Measurements from ENCODE around the gene FAM161B. TPM values are rescaled to one million over a fixed set of nuclear protein-coding genes. Genes with fewer than 3 reads are reported as not detected.
"Not testable (repeated sequence)": the region's sequence is repeated elsewhere in the genome, so short reads cannot be mapped to it uniquely, and the experiment has no call there.

FAM161B gene, protein sequence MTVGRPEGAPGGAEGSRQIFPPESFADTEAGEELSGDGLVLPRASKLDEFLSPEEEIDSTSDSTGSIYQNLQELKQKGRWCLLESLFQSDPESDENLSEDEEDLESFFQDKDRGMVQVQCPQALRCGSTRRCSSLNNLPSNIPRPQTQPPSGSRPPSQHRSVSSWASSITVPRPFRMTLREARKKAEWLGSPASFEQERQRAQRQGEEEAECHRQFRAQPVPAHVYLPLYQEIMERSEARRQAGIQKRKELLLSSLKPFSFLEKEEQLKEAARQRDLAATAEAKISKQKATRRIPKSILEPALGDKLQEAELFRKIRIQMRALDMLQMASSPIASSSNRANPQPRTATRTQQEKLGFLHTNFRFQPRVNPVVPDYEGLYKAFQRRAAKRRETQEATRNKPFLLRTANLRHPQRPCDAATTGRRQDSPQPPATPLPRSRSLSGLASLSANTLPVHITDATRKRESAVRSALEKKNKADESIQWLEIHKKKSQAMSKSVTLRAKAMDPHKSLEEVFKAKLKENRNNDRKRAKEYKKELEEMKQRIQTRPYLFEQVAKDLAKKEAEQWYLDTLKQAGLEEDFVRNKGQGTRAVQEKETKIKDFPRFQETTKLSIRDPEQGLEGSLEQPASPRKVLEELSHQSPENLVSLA
- 4.7 TPM for total RNA-seq
- long read RNA-seq, full-length matches to known transcripts, result 4 of 6 reads
- long read RNA-seq, partial matches to known transcripts, result 2 of 6 reads
- long read RNA-seq, other reads (novel, unspliced or antisense), result 0 of 6 reads

DNA sequence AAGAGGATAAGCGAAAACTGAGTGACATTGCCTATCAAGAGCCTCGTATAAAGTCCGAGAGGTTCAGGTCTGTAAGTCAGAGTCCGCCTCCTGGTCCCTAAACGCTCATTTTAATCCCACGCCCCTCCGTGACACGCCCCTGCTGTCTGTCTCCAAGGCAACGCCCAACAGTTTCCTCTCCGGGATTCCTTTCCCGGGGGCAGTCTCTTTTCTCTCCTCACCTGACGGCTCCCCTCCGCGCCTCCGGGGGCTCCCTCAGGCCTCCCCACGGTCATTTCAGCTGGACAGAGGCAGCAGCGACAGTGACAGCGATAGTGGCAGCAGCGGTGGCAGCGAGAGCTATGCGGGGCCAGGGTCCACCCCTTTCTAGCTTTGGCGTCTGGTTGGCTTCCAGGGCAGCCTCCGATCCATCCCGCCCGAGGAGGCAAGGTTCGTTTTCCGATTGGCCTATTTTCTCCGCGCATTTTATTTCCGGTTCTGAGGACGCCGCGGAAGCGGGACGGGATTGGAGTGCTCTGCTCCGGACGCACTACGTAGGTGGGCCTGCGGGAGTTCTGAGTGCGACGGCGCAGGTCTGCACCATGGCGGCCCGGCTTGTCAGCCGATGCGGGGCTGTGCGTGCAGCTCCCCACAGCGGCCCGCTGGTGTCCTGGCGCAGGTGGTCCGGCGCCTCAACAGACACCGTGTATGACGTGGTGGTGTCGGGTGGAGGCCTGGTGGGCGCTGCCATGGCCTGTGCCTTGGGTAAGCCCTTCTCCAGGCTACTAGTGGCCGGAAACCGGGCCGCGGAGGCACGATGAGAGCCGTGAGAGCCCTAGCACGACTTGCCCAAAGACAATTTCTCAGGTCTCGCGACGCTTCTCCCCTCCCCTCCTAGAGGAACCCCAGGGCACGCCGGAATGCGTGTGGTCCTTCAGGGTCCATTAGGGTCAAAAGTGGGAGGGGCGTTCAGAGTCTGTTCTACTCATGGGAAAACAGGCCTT is at the start of gene FAM161B, which contains the start of gene COQ6:
FAM161B (minus strand) TSS at position 343 of the 983 bp plus-strand sequence; CDS start at position 275, 68 bp downstream.
COQ6 (plus strand) TSS at position 551 of the 983 bp plus-strand sequence; CDS start at position 582, 31 bp downstream.
- intact Hi-C loops (cut with DNase I), result loop anchor here (1.0 to 10.0 kb wide), 2 partner anchors 69 to 225 kb away; partner anchors contain the start of genes BBOF1 and ENTPD5
- DNase-seq (ENCODE audit: low spot score), result peak; percentile 95

DNA sequence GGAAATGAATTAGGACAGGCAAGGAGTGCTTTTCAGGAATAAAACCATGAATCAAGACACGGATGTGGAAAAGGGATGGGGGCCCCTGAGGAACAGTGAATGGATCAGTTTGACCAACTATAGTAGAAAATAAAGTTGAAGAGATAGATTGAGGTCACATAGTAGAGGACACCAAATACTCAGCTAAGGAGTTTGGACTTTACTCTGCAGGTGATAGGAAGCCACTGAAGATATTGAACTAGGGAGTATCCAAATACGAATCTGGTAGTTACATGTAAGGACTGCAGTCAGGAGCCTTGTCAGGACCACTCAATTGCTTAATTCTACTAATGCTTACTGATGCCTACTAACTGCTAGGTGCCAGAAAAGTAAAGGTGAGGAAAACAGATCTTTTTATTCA is 48.8 kb upstream of the FAM161B start:
- intact Hi-C loops (cut with DNase I), result no loop called here
- no peak for DNase-seq (ENCODE audit: low spot score)

DNA sequence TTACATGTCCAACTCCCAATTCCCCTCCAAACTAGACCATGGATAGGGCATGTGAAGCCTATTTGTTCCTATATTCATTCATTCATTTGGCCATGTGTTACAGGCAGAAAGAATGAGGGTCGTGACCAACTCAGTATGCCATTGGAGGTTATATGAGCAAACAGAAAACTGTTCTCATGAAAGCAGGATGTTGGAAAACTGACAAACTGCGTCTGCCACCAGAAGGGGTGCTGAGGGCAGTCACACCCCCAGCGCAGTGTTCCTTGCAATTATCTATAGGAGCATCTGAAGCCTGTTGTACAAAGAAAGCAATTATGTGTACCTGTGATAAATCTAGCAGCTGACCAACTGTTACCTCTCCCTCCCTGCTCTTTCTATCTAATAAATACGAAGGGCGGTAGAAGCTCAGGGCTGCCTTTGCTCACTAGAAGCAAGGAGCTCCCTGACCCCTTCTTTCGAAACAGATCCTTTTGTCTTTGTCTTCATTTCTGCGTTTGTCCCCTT is 48.1 kb upstream of the FAM161B start:
- intact Hi-C loops (cut with DNase I), result no loop called here
- no peak for DNase-seq (ENCODE audit: low spot score)

DNA sequence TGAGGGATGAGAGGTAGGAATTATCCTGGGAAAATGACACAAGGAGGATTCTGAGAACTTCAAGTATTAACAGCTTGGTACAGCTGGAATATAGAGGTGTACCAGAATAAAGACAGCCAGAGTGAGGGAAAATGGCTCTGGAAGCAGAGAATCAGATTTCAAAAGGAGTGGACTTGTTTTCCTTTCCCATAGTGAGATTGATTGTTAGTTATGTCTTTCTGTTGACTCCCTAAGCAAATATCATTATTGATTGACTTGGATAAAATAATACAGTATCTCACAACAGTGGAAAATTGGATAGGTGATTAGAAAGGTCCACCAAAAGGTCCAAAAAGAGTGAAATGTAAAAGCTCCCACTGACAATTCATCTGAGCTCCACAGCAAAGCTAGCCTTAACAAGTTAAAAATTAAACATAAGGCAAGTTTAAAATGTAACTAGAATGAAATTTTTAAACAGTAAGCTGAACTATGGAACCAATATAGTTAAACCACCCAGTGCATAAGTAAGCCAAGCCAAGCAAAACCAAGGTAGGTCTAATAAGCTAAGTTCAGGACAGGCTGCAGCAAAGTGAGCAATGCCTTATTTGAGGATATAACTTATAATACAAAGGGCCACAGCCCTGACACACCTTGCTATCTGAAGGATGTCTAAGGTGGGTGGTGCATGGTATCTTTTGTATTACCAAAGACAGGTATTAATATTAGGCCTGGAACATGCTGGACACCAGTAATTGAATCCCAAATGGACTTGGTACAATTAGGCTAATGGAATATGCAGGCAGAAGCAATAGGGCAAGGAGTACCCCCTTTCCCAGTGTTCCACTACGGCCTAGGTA is 47.4 kb upstream of the FAM161B start:
- DNase-seq (ENCODE audit: low spot score), result no peak

DNA sequence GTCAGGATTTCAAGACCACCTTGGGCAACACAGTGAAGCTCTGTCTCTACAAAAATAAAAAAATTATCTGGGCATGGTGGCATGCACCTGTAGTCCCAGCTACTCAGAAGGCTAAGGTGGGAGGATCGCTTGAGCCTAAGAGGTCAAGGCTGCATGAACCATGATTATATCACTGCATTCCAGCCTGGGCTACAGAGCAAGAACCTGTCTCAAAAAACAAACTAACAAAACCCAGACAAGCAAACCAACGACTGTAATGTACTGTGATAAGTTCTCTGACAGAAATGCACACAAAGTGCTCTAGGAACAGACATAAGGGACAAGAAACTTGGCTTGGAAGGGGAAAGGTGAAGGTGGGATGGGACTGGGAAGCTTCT is 46.8 kb upstream of the FAM161B start:
- intact Hi-C loops (cut with DNase I), result no loop called here
- DNase-seq (ENCODE audit: low spot score), result no peak

More for the DNA sequence above, 47.4 kb upstream of the FAM161B start:
- intact Hi-C loops (cut with DNase I), result no loop called here

DNA sequence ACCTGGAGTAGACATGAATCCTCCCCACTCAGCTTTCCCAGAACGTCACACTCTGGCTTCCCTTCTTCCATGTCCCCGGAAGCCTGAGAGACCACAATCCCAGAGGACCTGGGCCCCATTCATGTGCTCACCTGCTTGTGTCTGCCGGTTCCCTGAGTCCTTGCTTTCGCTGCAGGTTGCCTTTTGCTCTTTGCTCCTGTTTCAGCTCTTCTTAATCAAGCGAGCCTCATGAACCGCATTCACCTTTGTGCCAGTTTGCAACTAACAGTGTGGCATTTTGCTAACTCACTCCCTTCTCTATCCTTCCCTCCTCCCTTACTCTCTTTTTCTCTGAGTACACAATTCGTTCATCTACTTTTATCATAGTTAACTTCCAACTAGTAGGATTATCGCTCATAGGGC is 46.1 kb upstream of the FAM161B start:
- DNase-seq (ENCODE audit: low spot score), result no peak
- intact Hi-C loops (cut with DNase I), result no loop called here

DNA sequence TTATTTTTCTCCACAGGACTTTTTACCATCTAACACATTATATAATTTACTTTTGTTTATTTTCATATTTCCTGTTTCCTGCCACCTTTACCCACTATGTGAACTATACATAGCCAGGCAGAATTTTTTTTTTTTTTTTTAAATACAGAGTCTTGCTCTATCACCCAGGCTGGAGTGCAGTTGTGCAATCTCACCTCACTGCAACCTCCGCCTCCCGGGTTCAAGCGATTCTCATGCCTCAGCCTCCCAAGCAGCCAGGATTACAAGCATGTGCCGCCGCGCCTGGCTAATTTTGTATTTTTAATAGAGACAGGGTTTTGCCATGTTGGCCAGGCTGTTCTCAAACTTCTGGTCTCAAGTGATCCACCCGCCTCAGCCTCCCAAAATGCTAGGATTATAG is 45.0 kb upstream of the FAM161B start:
- DNase-seq (ENCODE audit: low spot score); intact Hi-C loops (cut with DNase I): not testable (repeated sequence)

DNA sequence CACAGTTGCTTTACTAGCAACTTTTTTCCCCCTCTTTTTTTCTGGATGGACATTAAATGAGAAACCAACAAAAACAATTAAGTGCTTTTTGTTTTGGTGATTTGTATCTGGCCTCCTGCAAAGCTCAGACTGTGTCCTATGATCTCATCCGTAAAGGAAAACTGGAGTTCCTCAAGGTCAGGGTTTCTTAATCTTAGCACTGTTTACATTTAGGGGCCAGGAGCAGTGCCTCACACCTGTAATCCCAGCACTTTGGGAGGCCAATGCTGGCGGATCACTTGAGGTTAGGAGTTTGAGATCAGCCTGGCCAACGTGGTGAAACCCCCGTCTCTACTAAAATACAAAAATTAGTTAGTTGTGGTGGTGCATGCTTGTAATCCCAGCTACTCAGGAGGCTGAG is 41.2 kb upstream of the FAM161B start:
- DNase-seq (ENCODE audit: low spot score), result no peak
- intact Hi-C loops (cut with DNase I), result no loop called here

DNA sequence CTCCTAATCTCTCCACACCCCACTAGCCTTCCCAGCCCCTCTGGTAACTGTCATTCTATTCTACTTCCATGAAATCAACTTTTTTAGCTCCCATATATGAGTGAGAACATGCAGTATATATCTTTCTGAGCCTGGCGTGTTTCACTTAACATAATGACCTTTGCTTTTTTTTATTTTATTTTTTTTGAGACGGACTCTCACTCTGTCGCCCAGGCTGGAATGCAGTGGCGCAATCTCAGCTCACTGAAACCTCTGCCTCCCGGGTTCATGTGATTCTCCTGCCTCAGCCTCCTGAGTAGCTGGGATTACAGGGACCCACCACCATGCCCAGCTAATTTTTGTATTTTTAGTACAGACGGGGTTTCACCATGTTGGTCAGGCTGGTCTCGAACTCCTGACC is 38.8 kb upstream of the FAM161B start:
- intact Hi-C loops (cut with DNase I); DNase-seq (ENCODE audit: low spot score): not testable (repeated sequence)

DNA sequence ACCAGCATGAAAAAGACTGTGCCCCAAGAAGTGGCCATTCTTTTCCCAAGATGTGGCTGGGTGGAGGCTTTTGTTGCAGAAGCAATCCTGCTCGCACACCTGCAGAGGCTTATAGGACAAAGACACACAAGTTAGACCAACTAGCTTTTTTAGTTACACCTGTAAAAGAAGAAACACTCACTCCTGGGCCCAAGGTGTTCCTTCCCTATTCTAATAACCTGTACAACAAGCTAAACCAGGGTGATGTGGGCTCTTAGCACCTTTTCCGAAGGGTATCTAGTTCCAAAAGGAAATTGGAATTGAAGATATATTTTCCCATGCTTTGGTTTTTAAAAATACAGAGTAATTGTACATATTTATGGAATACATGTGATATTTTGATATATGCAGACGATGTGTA is 38.2 kb upstream of the FAM161B start:
- intact Hi-C loops (cut with DNase I), result no loop called here
- no peak for DNase-seq (ENCODE audit: low spot score)

DNA sequence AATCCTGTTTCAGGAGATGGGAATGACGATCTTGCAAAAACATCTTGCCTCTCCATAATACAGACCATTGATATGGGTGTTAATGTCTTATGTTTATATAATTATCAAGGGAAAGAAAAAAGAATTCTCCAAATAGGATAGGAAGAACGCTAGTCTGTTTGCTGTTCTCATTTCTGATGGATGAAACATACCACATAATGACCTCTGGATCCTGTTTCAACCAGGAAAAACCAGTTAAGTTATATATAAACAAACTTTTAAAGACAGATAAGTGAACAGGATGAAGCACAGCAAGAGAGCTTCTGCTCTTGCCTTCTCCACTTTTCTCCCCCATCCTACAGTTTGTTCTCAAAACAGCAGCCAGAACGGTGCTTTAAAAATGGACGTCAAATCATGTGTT is 28.0 kb upstream of the FAM161B start:
- intact Hi-C loops (cut with DNase I), result no loop called here
- no peak for DNase-seq (ENCODE audit: low spot score)

DNA sequence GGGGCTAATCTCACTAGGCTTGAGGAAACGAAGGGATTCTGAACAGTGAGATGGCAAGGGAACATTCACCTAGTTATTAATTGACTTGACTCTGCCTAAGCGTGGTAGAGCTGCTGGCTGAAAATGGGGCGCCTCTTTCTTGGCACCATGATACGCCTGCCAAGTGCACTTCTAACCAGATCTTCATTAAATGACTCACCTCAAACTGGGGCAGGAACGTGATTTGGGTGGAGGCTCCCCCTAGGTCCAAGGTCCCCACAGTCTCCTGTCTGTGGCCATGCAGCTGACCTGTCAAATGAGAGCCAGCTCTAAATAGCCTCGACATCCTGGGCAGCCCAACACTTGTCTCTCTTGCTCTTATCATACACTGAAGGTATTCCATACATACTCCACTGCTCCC is 26.2 kb upstream of the FAM161B start:
- intact Hi-C loops (cut with DNase I), result no loop called here
- no peak for DNase-seq (ENCODE audit: low spot score)

DNA sequence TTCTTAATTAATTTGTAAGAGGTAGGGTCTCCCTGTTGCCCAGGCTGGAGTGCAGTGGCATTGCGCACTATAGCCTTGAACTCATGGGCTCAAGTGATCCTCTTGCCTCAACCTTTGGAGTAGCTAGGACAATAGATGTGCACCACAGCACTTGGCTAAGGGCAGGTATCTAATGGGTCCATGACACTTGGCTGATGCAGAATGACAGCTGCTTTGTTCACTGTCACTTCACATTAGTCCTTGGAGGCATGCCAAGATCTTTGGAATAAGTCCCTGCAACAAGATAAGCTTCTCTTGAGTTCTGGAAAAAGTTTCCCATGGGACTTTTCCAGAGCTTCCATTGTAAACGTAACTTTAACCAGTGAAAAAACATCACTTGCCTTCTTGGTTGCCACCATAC is 23.6 kb upstream of the FAM161B start:
- intact Hi-C loops (cut with DNase I), result no loop called here
- DNase-seq (ENCODE audit: low spot score), result no peak

DNA sequence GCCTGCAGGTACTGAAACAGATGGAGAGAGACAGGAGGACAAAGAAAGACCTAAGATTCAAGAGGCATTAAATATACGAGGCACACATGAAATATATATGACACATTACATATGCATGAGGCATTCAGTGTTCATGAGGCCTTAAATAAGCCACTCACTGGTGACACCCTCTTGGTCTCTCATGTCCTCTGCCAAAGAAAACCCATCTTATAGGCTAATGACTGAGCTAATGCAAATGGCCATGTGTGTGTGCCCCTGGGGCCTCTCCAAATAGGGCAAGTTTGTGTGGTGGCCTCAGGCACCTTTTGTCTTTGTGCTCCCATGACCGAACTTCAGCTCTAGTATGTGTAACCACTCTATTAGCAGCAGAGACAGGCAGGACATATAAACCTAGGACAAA is 19.0 kb upstream of the FAM161B start:
- intact Hi-C loops (cut with DNase I), result no loop called here
- DNase-seq (ENCODE audit: low spot score), result no peak

DNA sequence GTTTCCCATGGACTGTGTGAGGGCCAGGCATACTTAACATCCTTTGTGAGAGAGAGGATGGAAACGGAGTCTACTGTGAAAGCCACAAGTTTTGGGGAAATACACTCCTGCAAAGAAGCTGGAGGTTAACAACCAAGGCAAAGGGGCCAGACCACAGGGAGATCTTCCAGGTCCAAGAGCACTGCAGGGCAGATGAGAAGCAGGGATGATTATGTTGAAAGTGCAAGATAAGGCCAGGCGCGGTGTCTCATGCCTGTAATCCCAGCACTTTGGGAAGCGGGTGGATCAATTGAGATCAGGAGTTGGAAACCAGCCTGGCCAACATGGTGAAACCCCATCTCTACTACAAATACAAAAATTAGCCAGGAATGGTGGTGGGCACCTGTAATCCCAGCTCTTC is 15.3 kb upstream of the FAM161B start:
- no peak for DNase-seq (ENCODE audit: low spot score)
- intact Hi-C loops (cut with DNase I), result no loop called here

DNA sequence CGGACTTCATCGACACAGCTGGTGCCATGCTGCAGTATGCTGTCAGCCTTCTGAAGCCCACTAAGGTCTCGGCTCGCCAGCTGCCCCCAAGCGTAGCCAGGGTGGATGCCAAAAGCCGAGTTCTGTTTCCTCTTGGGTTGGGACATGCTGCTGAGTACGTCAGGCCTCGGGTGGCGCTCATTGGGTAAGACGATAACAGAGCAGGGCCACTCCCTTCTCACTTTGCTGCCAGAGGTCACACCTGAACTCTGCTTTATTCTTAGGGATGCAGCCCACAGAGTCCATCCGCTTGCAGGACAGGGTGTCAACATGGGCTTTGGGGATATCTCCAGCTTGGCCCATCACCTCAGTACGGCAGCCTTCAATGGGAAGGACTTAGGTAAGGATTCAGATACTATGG is 11.3 kb upstream of the FAM161B start:
- intact Hi-C loops (cut with DNase I), result no loop called here

DNA sequence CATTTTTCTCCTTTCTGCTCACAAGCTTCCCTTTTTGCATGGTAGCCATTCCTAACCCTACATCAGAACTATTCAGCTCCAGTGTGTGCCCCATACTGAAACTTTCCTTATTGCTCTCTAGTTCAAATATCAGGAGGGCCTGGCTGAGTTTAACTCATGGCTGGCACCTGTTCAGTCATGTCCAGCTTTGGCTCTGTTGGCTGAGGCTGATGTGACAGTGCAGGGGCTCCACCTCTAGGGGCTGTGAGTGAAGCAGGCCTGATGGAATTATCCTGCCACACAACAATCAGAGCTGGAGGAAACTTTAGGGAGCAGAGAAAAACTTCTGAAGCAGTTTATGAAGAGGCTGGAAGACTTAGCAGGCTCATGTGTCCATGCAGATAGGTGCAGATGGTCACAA is 8.7 kb upstream of the FAM161B start:
- intact Hi-C loops (cut with DNase I), result no loop called here
- DNase-seq (ENCODE audit: low spot score), result no peak

More for the DNA sequence above, 11.3 kb upstream of the FAM161B start:
- DNase-seq (ENCODE audit: low spot score), result no peak

DNA sequence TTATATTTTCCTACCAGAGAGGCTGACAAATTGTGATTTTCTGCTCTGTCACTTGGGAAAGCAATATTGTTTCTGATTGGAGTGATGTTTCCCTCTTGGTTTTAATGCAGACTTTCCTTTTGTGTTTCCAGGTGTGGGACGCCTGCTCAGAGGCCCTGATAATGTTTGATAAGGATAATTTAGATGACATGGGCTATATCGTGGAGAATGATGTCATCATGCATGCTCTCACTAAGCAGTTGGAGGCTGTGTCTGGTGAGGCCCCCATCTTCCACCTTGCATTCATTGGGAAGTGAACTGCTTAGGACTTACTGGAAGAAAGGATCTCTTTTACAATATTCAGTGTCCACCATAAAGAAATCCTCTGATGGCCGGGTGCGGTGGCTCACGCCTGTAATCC is 5.8 kb upstream of the FAM161B start:
- DNase-seq (ENCODE audit: low spot score), result no peak
- intact Hi-C loops (cut with DNase I), result no loop called here

DNA sequence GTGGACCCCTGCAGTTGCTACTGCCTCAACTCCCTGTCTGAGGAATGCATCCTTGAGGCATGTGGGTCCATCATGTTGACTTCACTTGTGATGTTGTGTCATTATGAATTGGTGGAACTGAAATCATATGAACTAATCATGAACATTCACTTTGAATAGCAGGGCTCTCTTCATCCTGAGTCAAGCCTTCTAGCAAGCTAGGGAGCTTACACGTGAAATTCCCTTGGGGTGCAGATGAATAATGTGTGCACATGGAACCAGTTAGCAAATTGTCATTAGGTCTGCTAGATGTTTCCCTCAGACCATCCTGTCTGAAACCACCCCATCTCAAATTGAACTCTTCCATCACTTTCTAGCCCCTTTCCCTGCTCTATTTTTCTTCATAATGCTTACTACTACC is 3.8 kb upstream of the FAM161B start:
- intact Hi-C loops (cut with DNase I), result no loop called here
- DNase-seq (ENCODE audit: low spot score), result no peak
